ENCODE measurements around the gene HMG20B.

Gene HMG20B

GRCh38 chr19:3543150-3544057 is 29.3 kb upstream of the HMG20B start:
- DNase-seq: no peak
- TF ChIP-seq POLR2A (IDR thresholded peaks at IDR 0.05; ENCODE audit: low read length) (no peak), GATA1 (IDR thresholded peaks at IDR 0.05; ENCODE audit: low read depth, low read length) (no peak)

- TF ChIP-seq GATA1 (IDR thresholded peaks at IDR 0.05; ENCODE audit: low read depth, low read length) (no peak), POLR2A (IDR thresholded peaks at IDR 0.05; ENCODE audit: low read length) (no peak)
- no peak for DNase-seq
These were observed 28.7 kb upstream of the HMG20B start for GRCh38 chr19:3544058-3544376.

- DNase-seq: peak; percentile 65 to 83
- no peak for TF ChIP-seq GATA1 (IDR thresholded peaks at IDR 0.05; ENCODE audit: low read depth, low read length)
- no peak for TF ChIP-seq POLR2A (IDR thresholded peaks at IDR 0.05; ENCODE audit: low read length)
These were observed 27.7 kb upstream of the HMG20B start for GRCh38 chr19:3544742-3545668.

- no peak for DNase-seq
- no peak for TF ChIP-seq GATA1 (IDR thresholded peaks at IDR 0.05; ENCODE audit: low read depth, low read length)
- TF ChIP-seq POLR2A (IDR thresholded peaks at IDR 0.05; ENCODE audit: low read length): no peak
These were observed 27.1 kb upstream of the HMG20B start for GRCh38 chr19:3545669-3546034.

- TF ChIP-seq GATA1 (IDR thresholded peaks at IDR 0.05; ENCODE audit: low read depth, low read length): no peak
- TF ChIP-seq POLR2A (IDR thresholded peaks at IDR 0.05; ENCODE audit: low read length): no peak
- no peak for DNase-seq
These were observed 26.6 kb upstream of the HMG20B start for GRCh38 chr19:3546119-3546518.

- DNase-seq: peak; percentile 37 to 54
- TF ChIP-seq POLR2A (IDR thresholded peaks at IDR 0.05; ENCODE audit: low read length): no peak
- no peak for TF ChIP-seq GATA1 (IDR thresholded peaks at IDR 0.05; ENCODE audit: low read depth, low read length)
These were observed 25.4 kb upstream of the HMG20B start for GRCh38 chr19:3547301-3547731.

- TF ChIP-seq POLR2A (IDR thresholded peaks at IDR 0.05; ENCODE audit: low read length) (no peak), GATA1 (IDR thresholded peaks at IDR 0.05; ENCODE audit: low read depth, low read length) (no peak)
- no peak for DNase-seq
These were observed 24.9 kb upstream of the HMG20B start for GRCh38 chr19:3547767-3548282.

GRCh38 chr19:3548606-3549005 is 24.1 kb upstream of the HMG20B start:
- DNase-seq: no peak
- TF ChIP-seq POLR2A (IDR thresholded peaks at IDR 0.05; ENCODE audit: low read length) (no peak), GATA1 (IDR thresholded peaks at IDR 0.05; ENCODE audit: low read depth, low read length) (no peak)

- TF ChIP-seq POLR2A (IDR thresholded peaks at IDR 0.05; ENCODE audit: low read length) (no peak), GATA1 (IDR thresholded peaks at IDR 0.05; ENCODE audit: low read depth, low read length) (no peak)
- DNase-seq: no peak
These were observed 22.9 kb upstream of the HMG20B start for GRCh38 chr19:3549816-3550215.

GRCh38 chr19:3550947-3551791 is 21.6 kb upstream of the HMG20B start:
- DNase-seq: no peak
- TF ChIP-seq GATA1 (IDR thresholded peaks at IDR 0.05; ENCODE audit: low read depth, low read length) (no peak), POLR2A (IDR thresholded peaks at IDR 0.05; ENCODE audit: low read length) (no peak)

GRCh38 chr19:3551792-3552095 is 21.0 kb upstream of the HMG20B start:
- no peak for DNase-seq
- TF ChIP-seq POLR2A (IDR thresholded peaks at IDR 0.05; ENCODE audit: low read length) (no peak), GATA1 (IDR thresholded peaks at IDR 0.05; ENCODE audit: low read depth, low read length) (no peak)

GRCh38 chr19:3554254-3555083 is 18.3 kb upstream of the HMG20B start:
- TF ChIP-seq GATA1 (IDR thresholded peaks at IDR 0.05; ENCODE audit: low read depth, low read length) (no peak), POLR2A (IDR thresholded peaks at IDR 0.05; ENCODE audit: low read length) (no peak)
- no peak for DNase-seq

Measured in erythroblast (primary cell).